Measurements from ENCODE around the gene MRPL14.

Gene MRPL14

DNA sequence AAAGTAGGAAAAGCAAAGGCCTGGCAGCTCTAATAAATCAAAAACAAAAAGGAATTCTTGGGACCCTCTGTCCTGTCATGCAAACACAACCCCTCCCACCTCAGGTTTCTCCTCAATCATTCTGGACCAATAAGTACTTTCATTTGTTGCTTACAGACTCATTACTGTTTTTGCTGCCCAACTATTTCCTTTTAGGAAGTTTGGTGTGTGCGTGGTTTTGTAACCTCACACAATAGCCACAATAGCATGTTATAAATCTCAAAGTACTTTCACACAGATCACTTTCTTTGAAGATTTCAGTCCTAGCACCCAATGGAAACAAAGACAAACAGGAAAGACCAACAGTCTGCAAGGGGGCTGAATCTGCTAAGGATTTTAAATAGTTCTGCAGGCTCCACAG, 4.5 kb downstream of the MRPL14 start:
- no peak for DNase-seq

GRCh38 chr6:44120692-44121443, 6.4 kb downstream of the MRPL14 start:
- DNase-seq = no peak

DNA sequence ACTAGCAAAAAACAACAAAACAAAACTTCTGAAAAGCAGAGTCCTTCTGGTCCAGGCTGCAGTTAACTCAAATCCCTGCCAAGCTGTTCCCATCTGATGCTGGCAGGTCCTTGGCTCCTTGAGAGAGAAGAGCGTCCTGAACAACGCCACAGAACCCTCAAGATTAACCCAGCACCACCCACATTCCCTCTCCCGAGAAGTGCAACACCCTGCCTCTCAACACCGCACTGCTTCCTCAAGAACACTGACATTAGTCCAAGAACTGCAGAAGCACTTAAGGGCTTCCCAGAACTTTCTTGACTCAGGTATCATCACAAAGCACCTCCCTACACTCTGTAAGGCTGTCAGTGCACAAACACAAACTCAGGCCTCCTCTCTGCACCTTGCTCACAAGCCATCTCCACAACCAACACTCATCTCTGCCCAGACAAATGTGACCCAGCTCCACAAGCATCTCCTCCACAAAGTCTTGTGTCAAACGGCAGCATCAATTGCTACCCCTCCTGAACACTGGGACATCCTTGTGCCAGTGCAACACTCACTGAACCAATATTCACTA, 7.5 kb downstream of the MRPL14 start:
- no peak for DNase-seq

- no peak for DNase-seq
These were observed 9.7 kb downstream of the MRPL14 start for GRCh38 chr6:44117397-44118128.

DNA sequence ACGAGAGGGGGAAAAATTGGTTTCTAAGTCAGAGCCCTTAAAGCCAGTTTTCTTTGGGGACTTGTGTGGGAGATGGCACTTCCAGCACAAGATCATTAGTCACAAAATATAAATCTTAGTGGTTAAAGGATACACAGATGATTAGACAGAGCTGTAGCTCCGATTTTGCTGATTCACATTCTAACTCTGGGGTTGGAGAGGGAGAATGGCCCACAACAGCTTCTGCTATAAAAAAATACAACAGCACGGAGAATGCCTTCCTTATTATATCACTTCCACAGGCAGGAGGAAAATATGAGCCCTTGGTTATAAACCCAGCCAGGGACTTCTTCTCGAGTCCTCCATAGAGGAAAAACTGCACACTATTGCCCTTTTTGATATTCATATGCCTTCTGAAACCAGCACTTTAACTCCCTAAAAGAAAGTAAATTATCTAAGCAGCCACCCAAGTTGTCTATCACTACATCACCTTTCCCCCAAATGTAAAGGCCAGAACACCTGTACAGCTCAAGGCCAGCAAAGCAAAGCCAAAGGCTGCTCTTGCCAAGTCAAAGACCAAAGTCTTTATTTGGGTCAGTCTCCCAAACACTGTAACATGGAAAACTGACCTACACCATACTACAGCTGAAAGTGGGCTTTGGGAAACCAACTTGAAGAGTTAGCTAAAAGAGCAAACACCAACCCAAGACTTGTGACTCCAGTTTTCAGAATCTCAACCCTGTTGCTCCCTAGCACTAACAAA, 10.4 kb downstream of the MRPL14 start:
- DNase-seq = no peak

DNA sequence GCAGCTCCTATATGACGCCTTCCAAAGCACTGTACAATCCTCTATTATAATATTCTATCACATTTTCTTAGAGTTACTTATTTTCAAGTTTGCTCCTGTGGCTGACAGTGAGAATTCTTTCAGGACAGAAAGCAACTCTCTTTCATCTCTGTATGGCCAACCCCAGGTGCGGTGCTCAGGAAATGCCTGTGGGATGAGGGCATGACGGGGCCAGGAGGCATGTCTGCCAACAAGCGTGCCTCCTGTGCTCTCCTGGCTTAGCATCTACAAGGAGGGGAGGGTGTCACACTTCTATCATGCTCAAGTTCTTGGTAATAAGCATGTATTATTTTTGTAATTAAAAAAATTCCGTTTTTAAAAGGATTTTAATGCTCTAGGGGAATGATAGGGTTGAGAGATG, 11.4 kb downstream of the MRPL14 start:
- no peak for DNase-seq

DNA sequence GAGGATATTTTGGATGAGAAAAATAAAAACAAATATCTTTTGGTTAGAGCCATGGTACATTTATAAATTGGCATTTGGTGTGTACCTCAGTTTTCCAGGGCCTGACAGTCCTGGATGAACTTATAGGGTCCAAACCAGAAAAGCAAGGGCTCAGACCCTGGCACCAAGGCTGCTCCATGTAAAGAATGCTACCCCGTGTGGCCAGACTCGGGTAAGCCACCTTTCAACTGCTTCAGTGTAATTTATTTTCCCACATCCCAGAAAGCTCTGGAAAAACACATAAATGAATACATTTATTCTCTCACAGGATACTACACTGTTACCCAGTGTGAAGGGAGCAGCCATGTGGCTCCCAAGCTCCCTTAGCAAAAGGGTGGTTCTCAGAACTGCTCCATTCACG, 13.8 kb downstream of the MRPL14 start:
- DNase-seq = no peak

DNA sequence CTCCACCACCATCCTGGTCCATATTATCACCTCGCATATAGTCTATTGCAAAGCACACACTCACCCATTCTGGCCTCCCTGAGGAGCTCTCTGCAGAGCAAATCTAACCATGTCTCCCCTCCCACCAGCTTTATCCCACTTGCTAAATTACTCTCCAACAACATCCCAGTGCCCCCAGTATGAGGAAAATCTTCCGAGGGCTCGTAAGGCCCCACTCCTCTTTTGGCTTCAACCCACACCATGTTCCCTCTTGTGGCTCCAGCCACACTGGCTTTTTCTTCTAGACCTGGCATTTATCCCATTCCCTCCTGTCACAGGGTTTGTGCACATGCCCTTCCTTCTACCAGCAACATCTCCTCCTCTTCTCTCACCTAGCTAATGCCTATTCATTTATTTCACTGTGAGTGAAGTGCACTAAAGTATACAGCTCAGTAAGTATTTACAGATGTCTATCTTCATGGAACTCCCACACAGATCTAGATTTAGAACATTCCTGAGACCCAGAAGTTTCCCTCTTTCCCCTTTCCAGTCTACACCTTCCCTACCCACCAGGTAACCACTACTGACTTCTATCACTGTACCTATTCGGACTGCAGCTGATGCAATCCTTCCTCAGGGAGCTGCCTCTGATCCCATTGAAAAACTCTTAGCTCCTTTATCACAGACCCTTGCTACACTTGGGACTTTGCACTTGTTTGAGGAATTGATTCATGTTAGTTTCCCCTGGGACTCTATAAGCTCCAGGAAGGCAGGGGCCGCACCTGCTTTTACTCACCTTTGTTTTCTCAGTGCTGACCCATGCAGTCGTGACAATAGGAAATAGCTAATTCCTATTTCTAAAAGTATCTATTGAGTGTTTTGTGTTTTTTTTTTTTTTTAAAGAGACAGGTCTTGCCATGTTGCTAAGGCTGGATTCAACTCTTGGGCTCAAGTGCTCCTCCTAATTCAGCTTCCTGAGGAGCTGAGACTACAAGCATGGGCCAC, 15.5 kb downstream of the MRPL14 start:
- DNase-seq = no peak

GRCh38 chr6:44110966-44111365, 16.3 kb downstream of the MRPL14 start:
- DNase-seq = no peak

- DNase-seq = no peak
These were observed 17.1 kb downstream of the MRPL14 start for GRCh38 chr6:44110005-44110676.

DNA sequence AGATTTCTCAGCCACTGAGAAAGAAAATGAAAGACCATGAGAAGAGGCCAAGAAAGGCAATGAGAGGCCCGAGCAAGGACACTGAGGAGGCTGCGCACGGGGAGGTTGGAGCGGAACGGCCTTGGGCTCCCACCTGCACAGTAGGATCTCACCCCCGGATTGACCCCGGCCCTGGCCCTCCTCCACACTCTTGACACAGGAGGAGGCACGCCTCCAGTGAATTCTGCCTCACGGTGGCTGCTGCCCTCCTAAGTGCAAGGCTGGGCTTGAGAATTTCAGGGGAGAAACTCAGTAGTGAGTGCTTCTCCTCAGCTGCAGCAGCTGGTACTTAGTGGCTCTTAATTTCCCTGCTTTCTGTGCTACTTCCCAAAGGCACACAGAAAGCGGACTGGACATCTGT, 18.0 kb downstream of the MRPL14 start:
- DNase-seq = no peak

DNA sequence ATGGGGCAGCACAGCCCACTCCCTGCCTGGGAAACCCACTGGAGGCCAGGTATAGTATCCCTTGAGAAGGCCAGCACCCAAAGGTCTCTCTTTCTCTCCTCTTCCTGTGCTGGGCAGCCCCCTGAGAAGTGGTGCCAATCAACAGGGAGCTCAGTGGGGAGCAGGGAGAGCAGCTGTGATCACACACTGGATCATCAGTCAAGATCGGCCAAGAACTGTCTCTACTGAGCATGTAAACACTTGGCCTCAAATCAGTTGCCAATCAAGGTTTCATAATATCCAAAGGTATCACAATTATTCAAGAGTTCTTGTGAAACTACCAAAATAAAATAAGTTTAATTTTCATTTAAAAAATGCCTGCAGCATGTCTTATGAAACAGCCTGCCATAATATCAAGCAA, 18.8 kb downstream of the MRPL14 start:
- no peak for DNase-seq

DNA sequence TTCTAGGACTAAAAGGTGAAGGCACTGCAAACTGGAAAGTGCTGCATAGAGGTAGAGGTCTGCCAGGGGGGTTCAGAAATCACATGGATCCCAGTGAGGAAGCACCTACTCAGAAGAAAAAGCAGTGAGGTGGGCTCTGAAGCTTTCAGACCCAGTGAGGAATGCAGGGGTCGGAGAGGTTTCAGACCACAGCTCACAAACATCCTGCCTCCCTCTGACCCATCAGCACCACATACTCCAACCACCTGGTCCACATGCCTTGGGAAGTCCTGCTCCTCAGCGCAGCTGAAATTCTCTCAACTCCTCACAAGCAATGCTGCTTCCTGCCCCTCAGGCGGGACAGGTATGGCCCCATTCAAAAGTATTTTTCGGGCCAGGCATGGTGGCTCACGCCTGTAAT, 20.2 kb downstream of the MRPL14 start:
- DNase-seq = no peak

DNA sequence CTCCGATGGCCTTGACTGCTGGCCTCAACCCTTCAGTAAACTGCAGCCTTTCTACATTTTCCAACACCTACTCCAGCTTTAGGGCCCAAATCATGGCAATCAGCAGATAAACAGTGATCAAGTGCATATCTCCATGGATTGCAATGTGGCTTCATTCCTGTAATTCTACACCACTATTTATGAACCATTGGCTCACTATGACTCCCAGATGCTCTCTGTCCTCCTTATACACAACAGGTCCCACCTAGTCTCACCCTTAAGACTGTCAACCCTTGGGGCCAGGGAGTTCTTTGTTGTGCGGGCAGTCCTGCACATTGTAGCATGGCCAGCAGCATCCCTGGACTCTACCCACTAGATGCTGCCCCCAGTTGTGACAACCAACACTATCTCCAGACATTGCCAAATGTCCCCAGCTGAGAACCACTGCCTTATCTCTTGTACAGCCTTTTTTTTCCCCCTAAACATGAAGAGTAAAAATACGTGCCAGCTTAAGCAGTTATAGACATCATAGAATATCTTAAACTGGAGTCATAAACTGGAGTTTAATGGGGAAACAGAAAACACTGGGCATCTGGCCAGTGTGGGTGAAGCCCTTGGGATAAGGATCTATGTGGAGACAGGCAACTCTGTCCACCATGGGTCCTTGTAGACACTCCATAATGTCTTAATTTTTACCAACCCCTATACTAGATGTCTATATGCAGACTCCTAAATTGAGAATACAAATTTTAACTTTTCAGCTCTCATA, 21.1 kb downstream of the MRPL14 start:
- DNase-seq = no peak

DNA sequence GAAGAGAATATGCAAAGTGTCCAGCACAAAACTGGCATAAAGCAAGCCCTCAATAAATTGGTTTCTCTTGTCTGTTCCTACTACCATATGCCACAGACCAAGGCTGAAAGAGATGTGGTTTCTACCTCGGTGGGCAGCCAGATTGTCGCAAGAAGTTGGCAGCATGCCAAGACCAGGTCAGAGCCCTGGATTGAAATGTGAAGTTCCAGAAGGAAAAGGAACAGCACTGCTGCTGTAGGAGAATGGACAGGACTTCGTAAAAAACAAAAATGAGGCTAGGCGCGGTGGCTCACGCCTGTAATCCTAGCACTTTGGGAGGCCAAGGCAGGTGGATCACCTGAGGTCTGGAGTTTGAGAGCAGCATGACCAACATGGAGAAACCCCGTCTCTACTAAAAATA, 22.1 kb downstream of the MRPL14 start:
- DNase-seq = no peak

DNA sequence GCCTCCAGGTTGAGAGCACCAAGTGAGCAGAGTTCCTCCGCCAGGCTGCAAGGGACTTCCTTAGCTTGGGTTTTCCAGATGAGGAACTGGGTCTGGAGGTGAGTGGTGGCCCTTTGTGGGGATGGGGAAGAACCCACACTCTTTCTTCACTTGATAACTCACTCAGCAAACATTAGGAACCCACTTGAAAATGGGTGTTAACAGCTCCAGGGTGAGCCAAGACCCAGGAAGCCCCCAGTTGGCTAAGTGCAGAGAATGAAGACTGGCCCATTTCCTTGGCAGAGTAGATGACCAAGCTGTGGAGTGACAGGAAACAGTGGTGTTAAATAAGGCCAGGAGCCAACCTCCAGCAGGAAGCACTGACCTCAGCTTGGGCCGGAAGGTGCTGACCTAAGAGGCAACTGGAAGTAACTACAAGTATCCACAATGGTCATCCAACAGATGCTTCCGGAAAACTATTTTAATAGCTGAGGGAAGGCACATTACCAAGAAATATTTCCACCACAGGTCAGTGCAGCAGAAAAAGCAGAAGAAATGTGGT, 22.7 kb downstream of the MRPL14 start:
- no peak for DNase-seq

- no peak for DNase-seq
These were observed 24.7 kb downstream of the MRPL14 start for GRCh38 chr6:44102527-44102926.

DNA sequence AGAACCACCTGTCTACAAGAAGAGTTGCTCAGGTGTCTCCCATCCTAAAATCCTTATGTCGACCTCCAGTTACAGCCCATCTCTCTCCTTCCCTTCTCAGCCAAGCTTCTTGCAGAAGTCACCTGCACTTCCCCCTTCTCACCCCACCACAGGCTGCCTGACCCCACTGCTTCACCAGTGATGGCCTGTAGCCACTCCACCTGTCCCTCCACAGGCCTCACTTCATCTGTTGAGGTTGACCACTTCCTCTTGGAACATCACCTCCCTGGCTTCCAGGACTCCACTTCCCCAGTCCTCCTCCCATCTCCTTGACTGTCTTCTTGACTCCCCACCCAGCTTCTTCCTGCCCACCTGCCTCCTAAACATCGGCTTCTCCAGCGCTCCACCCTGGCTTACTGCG, 25.4 kb downstream of the MRPL14 start:
- no peak for DNase-seq

GRCh38 chr6:44100088-44100550, 27.1 kb downstream of the MRPL14 start:
- no peak for DNase-seq

- DNase-seq = no peak
These were observed 28.1 kb downstream of the MRPL14 start for GRCh38 chr6:44099192-44099591.
